T1000 (cell line): Measurements from ENCODE around the gene AMIGO2.
A peak's percentile ranks its signal among the peaks of the same experiment; 100 is the strongest.
"Not testable (repeated sequence)": the region's sequence is repeated elsewhere in the genome, so short reads cannot be mapped to it uniquely, and the experiment has no call there.

ENCODE experiments used
- DNase-seq: peaks from one replicate; lab custom pipeline; 2025; ENCODE audit warnings: mixed read lengths; lab: John Stamatoyannopoulos, UW

AMIGO2 gene

DNA sequence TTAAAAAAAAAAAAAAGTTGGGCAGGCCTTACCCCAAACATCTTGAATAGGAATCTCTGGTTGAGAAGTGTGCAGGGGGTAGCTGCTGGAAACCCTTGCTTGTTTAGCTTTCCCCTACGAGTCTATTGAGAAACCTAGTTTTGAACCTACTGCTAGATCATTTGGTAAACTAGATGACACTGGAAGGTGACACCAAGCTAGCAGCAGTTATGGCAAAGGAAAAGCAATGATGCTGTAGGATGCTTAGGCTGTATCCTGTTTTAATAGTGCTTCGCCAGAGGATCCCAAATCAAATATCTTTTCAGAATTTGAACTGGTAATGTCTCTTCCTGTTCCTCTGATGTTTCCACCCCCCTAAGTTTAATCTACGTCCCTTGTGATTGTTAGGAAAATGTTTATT, 5.8 kb downstream of the AMIGO2 start:
- no peak for DNase-seq

DNA sequence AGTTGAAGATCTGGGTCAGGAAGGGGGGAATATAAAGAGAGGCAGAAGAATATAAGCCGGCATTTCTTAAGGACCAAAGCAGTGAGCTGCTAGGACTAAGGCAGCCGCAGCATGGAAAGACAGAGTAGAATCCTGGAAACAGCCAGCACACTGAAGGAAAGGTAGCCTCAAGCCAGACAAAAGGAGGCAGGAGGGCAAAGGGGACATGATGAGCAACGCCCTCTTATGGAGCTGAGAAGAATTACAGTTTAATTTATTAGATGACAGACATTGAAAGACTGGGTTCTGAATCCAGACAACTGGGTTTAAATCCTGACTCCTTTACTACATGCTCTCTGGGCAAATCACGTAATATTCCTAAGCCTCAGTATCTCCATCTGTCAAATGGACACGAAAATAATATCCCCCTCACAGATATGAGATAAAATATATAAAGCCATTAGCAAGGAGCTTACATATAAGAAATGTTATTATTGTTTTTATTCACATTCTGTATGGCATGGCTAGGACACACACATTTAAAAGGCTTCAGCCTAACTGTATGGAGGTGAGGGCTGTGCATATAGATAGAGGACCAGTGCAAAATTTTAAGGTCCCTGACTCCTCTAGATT, 8.4 kb downstream of the AMIGO2 start:
- DNase-seq = no peak

DNA sequence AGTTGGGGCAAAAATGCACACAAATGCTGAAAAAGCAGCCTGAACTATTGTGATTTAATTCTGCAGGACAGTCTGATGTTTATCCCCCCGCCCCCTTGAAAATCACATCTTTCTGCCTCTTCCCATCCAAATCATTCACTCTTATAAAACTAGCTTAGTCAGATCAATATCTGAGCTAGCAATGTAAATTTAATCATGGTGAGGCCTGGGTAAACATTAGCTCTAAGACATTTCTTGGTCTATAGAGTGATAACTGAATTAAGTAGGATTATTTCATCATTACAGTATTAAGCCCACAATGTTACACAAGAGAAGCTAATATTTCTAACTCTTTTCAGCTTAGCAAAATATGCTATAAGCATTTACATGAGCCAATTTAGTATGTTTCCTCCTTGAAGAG, 9.4 kb downstream of the AMIGO2 start:
- no peak for DNase-seq

DNA sequence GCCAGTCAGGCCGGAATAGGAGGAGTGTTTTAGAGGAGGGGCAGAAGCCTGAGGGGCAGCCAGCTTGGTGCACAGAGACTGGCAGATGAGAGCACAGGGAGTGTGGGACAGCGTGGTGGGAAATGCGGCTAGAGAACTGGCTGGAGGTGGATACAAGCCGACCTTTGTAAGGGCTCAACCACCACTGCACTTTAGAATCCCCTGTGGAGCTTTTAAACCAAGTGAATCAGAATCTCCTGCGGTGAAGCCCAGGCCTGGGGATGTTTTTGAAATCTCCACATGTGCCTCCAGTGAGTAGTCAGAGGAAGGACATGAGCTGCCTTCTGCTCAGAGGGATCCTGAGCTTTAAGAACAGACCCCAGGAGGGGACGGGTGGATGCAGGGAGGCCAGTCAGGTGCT, 11.2 kb downstream of the AMIGO2 start:
- DNase-seq = peak; percentile 87

DNA sequence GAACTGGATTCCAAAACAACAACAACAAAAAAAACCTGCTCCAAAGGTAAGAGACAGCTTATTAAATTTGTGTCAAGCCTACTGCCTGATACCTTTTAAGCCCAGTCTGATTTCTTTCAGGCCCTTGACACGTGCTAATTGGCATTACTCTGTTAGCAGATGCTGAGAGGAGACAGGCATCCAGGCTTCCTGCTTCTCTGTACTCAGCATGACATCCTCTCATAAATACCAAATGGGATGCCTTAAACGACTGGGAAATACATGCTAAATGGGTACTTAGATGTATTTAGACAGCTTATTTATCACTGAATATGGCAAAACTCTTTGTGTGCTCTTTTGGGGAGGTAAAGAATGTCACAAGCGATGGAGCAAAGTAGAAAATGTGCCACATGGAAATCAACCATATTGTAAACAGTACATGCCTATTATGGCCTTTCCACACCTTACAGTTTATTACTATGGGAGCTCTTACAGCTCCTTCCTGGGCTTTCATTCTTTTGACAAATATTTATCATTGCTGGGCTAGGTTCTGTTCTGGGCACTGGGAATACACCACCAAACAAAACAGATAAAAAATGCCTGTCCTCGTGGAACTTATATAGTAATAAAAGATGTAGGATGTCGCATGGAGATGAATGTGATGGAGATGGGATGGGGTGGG, 11.9 kb downstream of the AMIGO2 start:
- DNase-seq = no peak

DNA sequence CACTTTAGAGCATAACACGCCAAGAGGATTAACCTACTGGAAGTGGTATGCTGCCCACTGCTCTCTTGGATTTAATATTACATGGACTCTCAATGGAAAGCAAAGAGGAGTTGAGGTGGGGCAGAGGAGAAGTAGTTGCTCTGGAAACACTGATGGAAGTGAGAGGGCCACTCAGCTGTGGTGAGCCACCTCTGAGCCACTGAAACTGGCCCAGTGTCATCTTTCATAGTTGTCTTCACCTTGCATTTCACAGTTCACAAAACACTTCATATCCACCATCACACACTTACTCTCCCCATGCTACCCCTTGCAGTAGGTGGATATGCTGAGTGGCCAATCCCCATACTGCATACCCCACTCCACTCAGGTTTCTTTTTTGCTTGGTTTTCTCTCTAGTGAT, 12.6 kb downstream of the AMIGO2 start:
- no peak for DNase-seq

DNA sequence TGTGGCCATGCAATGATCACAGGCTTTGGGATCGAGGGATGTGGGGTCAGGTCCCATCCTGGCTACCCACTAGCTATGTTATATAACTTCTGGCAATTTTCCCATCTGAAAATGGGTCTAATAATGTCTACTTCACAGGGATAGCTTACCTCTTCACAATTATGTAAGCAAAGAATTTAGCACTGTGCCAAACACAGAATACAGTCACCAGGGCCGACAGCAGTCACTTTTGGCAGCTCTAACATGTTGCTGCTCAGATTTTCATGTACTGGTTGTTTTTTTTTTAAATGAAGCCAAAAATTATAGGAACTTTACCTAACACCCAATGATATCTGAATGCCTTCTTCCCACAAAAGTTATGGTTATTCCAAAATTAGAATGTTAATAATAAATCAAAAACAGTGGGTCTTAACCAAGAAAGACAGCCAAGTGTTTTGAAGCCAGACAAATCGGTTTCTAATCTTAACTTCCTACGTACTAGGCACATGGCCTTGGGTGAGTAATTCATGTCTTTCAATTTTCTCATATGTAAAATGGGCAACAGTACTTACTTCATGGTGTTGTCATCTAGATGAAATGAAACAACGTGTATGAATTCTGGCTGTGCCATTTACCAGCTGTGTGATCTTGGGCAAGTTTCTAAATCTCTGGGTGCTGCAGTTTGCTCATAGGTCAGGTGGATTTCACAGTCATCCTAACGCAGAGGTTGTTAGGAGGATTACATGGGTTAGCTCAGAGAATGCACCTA, 13.3 kb downstream of the AMIGO2 start:
- DNase-seq = no peak

DNA sequence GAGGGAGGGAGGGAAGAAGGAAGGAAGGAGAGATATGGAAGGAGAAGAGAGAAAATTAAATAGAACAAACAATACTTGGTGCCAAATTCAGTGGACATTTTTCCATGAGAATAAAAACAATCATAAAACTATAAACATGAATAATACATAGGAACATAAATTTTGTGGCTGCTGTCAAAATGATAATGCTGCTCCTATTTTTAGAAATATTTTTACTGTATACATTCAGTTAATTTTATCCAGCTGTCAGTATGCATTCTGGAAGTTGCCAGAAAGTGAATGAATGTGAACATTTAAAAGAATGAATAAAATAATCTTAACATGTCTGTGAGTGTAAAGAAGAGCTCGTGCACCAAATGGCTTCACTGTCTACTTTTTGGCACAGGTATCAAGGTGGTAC, 14.2 kb downstream of the AMIGO2 start:
- DNase-seq = no peak

DNA sequence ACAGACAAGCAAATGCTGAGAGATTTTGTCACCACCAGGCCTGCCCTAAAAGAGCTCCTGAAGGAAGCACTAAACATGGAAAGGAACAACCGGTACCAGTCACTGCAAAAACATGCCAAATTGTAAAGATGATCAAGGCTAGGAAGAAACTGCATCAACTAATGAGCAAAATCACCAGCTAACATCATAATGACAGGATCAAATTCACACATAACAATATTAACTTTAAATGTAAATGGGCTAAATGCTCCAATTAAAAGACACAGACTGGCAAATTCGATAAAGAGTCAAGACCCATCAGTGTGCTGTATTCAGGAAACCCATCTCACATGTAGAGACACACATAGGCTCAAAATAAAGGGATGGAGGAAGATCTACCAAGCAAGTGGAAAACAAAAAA, 21.1 kb downstream of the AMIGO2 start:
- DNase-seq = not testable (repeated sequence)

DNA sequence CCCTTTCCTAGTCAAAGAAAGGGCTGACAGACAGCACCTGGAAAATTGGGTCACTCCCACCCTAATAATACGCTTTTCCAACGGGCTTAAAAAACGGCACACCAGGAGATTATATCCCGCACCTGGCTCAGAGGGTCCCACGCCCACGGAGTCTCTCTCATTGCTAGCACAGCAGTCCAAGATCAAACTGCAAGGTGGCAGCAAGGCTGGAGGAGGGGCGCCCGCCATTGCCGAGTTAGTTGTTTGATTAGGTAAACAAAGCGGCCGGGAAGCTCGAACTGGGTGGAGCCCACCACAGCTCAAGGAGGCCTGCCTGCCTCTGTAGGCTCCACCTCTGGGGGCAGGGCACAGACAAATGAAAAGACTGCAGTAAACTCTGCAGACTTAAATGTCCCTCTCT, 22.8 kb downstream of the AMIGO2 start:
- DNase-seq = not testable (repeated sequence)

DNA sequence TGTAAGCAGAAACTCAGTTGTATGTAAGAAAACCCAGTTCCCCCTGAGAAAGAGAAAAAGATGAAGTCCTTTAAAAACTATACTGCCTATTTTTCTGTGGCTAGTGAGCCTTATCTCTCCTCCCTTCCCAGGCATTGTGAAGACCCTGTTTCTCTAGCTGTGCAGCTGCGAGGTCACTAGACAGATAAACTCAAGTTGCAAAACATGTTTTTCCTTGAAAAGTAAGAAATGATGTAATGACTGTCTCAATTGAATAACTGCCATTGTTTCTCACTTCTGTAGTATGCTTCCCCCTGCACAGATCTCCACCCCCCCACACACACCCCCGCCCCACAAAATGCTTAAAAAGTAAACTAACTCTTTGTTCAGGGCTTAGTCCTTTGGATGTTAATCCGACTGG, 23.9 kb downstream of the AMIGO2 start:
- DNase-seq = not testable (repeated sequence)

DNA sequence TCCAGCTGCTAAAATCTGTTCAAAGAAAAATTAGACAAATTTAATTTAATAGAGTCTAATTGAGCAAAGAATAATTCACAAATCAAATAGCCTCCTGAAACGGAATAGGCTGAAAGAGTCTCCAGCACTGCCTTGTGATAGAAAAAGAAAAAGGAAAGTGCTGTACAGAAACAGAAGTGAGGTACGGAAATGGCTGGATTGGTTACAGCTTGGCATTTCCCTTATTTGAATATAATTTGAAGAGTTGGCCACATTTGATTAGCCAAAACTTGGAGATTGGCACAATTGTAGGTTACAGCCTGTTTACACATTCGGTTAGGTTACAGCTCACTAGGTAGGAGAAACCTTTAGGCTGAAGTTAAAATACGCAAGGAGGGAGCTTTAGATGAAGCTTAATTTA, 25.1 kb downstream of the AMIGO2 start:
- DNase-seq = no peak

DNA sequence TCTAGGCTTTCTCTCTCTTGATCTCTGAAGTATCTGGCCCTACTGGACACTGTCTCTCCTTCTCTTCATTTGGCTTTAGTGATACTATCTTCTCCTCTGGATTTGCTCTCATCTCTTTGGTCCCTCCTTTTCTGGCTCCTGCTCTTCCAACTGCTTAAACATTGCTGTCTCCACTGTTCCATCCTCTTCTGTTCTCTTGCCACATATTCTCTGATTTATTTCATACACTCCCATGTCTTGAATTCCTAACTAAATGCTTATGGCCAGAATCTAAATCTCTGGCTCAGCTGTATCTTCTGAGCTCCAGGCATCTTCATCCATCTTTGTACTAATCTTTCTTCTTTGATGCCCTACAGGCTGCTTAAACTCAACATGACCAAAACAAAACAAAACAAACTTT, 25.8 kb downstream of the AMIGO2 start:
- DNase-seq = no peak

DNA sequence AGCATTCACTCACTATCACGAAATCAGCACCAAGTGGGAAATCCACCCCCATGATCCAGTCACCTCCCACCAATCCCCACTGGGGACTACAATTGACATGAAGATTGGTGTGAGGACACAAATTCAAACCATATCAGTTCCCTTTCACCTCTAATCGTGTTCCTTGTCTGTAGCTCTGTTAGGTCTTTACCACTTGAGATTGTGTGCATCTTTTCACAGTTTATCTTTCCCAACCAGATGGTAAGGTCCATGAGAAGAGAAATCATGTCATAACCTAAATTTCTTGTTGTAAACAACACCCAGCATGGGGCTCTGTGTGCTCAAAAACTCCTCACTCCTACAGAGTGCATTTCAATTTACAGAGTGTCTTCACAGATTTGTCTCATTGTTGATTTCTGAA, 27.5 kb downstream of the AMIGO2 start:
- no peak for DNase-seq

DNA sequence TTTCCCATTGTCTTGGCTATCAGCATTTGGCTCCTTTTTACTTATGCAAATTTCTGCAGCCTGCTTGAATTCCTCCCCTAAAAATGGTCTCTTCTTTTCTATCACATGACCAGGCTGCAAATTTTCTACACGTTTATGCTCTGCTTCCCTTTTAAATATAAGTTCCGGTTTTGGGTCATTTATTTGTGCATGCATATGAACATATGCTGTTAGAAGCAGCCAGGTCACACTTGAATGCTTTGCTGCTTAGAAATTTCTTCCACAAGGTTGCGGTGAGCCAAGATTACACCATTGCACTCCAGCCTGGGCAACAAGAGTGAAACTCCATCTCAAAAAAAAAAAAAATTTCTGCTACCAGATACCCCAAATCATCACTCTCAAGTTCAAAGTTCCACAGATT, 28.5 kb downstream of the AMIGO2 start:
- not testable (repeated sequence) for DNase-seq

DNA sequence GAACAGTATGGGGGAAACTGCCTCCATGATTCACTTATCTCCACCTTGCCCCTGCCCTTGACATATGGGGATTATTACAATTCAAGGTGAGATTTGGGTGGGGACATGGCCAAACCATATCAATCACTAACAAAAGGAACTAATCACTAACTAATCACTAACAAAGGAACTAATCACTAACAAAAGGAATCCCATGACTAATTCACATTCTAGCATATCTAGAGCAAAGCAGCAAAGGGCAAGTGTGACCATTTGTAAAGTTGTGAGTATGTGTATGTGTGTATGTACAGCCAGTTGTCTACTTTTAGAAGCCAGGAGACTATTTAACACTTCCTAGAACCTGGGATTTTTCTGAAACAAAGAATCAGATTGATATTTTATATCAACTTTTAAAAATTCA, 31.2 kb downstream of the AMIGO2 start:
- DNase-seq = no peak

DNA sequence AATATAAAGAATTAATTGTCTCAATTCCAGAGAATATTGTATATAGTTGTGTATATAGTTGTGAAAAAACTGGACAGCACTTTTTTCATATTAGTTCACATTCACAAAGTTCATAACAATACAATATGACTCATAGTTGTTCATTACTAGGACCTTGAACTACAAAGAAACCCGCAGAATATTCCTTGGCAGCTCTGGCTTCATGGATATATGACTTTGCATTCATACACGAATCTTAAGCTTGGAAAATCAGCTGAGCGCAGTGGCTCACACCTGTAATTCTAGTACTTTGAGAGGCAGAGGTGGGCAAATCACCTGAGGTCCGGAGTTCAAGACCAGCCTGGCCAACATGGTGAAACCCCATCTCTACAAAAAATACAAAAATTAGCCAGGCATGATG, 38.4 kb downstream of the AMIGO2 start:
- DNase-seq = no peak

DNA sequence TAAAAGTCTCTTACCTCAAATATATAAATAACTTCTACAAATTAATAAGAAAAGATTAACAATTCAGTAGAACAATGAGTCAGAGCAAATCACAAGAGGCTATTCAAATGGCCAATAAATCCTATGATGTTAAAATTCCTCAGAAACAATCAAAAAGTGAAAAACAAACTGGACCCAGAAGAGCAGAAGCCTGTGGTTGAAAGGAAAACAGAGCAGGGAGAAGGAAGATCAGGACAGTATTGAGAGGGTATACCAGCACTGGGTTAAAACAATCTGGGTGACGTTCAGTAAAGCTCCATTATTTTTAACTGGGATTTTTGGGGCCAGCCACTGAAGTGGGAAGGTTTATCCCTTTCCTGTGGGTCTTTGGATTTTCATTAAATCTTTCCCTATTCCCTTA, 40.0 kb downstream of the AMIGO2 start:
- DNase-seq = no peak

DNA sequence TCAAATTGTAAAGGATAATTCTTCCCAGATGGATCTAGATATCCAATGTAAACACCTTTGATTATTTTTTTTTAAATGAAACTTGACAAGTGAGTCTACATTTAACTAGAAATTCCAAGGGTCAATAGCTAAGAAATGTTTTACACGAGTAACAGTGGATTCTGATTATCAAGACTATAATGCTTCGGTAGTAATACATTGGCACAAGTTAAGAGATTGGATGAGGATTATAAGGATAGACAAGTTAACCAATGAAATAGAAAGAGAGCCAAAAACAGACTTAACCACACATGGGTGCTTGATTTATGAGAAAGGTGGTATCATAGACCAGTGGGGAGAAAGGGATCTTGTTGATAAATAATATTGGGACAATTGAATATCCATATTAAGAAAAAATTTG, 40.7 kb downstream of the AMIGO2 start:
- no peak for DNase-seq

DNA sequence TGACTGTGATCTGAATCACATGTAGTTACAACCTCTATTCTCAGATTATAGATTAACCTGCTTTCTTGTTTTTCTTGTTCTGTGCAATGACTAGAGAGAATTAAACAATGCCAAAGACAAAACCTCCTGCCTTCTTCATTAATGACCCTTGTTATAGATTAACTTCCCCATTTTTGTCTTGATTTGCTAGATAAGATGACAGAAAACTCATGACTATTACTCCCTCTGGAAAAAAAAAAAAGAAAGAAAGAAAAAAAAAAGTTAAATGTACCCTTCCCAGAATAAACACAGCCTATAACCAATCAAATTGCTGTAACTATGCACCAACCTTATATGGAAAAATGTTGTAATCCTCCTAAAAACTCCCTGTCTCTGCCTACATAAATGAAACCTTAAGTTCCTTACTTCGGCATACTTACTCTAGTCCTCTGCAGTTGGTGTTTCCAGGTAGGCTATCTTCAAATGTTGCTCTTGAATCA, 41.5 kb downstream of the AMIGO2 start:
- no peak for DNase-seq

DNA sequence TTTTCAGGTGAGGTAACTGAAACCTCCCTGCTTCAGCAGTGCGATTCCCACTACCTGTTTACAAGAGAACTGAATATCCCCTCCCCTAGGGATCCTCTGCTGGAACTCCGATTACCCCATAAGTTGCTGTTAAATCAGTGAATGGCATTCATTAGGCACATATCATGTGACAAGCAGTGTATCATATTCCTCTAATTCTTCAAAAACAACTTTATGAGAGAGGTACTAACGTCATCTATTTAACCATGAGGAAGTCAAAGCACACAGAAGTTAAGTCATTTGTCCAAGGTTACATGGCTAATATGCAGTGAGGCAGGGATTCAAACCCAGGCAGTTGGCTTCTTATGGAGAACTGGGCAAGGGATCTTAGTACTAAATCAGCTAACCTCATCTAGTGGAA, 44.3 kb downstream of the AMIGO2 start:
- no peak for DNase-seq

DNA sequence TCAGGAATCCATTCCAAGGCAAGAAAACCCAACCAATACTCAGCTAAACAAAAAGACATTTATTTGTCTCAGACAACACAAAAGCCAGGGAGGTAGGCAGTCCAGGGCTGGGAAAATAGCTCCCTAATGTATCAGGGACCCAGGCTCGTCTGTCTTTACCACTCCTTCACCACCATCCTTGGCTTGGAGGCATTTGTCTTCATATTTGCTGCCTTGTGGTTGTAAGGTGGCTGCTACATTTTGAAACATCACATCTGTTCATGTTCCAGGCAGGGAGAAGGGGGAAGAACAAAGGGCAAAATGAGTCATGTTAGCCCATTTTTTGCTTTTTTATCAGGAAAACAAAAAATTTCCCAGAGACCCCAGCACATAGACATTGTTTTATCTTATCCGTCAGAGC, 45.1 kb downstream of the AMIGO2 start:
- no peak for DNase-seq

DNA sequence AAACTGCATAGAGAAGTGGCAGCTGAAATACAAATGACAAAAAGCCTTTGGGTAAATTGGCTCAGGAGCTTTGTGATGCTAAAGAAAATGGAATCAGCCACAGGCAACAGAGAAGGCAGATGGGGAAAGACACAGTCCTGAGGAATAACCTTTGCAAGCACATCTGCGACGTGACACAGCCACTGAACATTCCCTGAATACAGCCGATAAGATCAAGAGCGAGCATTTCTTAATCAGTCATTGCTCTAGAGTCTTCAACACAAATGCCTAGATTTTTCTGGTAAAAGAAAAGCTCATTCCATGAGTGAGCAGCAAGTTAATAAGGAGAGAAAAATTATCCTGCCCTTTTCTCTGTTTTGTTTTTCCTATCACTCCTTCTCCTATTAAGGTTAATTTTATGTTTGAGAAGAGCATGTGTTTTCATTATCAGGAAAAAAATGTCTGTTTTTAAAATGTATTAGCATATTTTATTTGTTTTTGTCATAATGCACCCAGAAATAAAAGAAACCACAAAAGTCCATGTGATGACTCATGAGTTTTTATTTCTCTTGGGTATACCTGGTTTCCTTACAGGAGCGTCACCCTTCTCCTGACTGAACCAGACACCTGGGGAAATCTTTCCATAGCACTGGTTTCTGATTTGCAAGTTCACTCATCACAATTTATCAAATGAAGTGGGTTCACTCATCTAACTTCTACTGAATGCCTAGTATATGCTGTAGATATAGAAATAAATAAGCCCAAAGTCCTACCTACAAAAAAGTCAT, 45.8 kb downstream of the AMIGO2 start:
- DNase-seq = no peak
